GM19240 (cell line): ENCODE results near the gene TOP2A.

Experiments used
- DNase-seq: peaks from one replicate; pipeline ENCODE4 v3.0.0; 2011; ENCODE audit warnings: low spot score; ENCODE audit not compliant: insufficient read length

The TOP2A gene

GRCh38 chr17:40361063-40361924, 56.4 kb downstream of the TOP2A start:
- no peak for DNase-seq

- DNase-seq, result no peak
Observed at GRCh38 chr17:40360091-40360490, 57.6 kb downstream of the TOP2A start.

GRCh38 chr17:40358323-40359038, 59.2 kb downstream of the TOP2A start:
- DNase-seq, result peak; percentile 96

GRCh38 chr17:40356990-40357881, 60.5 kb downstream of the TOP2A start:
- DNase-seq, result no peak

GRCh38 chr17:40355804-40356758, 61.6 kb downstream of the TOP2A start:
- DNase-seq, result no peak

GRCh38 chr17:40355123-40355803, 62.4 kb downstream of the TOP2A start:
- peak; percentile 84 for DNase-seq

- no peak for DNase-seq
Observed at GRCh38 chr17:40354221-40355122, 63.2 kb downstream of the TOP2A start.

GRCh38 chr17:40352779-40353394, 64.8 kb downstream of the TOP2A start:
- DNase-seq, result no peak

- DNase-seq, result no peak
Observed at GRCh38 chr17:40352237-40352778, 65.4 kb downstream of the TOP2A start.

- DNase-seq, result no peak
Observed at GRCh38 chr17:40351359-40352236, 66.1 kb downstream of the TOP2A start.

GRCh38 chr17:40350689-40351358, 66.9 kb downstream of the TOP2A start:
- no peak for DNase-seq

GRCh38 chr17:40349895-40350688, 67.6 kb downstream of the TOP2A start:
- no peak for DNase-seq

GRCh38 chr17:40349477-40349894, 68.2 kb downstream of the TOP2A start:
- no peak for DNase-seq

- DNase-seq, result no peak
Observed at GRCh38 chr17:40348562-40349476, 68.9 kb downstream of the TOP2A start.

GRCh38 chr17:40348136-40348504, 69.6 kb downstream of the TOP2A start:
- no peak for DNase-seq
